Activated CD4-positive, CD25-positive, alpha-beta regulatory T cell (primary cell): ENCODE data around the gene FREM3.
"Not testable (repeated sequence)": the region's sequence is repeated elsewhere in the genome, so short reads cannot be mapped to it uniquely, and the experiment has no call there.

Experiments
- DNase-seq, 4 experiments: peaks; one replicate each; lab custom pipeline; 2025; lab: John Stamatoyannopoulos, UW

FREM3 gene

DNA sequence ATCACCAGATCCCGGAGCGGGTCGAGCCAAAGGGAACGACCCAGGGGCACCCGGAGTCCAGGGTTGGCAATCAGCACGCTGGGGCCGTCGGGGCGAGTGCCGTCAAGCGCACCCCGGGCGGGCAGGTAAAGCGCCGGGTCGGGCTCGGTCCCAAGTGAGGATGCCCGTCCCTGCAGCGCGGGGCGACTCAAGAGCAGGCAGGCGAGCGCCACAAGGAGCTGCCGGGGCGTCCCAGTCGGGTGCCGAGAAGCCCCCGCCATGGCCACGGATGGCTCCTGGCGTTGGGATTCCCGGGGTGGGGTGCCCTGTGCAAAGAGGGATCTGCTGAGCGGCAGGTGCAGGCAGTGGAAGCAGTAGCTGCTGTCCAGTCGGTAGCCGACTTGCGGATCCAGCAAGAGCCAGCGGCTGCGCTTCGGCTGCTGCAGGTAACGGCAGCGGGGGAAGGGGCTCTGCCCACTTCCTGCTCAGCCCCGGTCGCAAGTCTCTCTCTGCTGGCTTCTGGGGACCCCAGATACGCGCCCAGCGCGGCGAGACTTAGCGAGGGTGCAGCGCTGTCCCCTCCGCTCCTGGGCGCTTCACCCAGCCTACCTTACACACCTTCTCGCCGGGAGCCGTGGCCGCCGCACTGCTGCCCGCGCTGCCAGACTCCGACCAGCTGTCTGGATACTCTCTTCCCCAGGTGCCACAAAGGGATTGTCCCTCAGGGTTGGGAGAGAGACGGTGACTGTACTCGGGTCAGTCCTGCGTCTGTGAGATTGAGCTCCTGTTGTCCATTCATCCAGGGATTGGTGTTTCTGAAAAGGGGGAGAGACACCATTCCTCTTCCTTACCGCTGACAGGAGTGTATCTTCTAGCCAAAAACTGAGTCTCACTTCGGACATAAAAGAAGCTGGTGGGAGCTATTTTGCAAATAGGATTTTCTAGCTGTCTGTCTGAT lies at the start of gene FREM3:
TSS of gene FREM3 (minus strand) at position 260 of the 937 bp plus-strand sequence. CDS start at position 260, 0 bp downstream.
- DNase-seq, result no peak

DNA sequence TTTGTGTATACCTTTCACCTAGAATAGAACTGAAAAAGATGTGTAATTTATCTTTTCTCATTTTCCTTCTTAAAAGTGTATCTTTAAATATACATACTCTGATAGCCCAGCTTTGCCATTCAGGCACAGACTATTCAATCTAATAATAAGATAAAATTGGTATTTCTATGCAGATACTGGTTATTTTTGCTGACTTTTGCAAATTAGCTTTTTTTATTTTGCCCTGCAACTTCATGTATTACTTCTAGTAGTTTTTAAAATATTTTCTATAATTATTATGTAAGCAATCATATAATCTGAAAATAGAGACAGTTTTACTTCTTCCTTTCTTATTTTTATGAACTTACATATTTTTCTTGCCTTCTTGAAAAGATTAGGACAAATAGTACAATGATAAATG lies 45.4 kb upstream of the FREM3 start:
- no peak for DNase-seq

DNA sequence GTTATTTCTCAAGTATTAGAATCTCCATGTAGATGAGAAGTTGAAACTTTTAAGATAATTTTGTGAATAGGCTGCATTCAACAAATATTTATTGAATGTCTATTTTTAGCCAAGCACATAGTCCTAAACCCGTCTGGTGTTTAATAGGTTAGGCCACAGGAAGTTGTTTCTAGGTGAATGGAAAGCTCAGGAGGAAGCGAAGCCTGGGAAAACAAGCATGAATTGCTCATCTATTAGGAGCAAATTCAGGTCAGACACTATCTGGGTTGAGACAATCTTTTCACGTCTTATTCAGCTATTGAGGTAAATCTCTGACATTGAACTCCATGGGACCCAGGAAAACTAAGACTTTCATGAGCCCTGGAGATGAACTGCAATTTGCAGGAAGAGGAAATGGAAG lies 43.1 kb upstream of the FREM3 start:
- DNase-seq, result no peak

DNA sequence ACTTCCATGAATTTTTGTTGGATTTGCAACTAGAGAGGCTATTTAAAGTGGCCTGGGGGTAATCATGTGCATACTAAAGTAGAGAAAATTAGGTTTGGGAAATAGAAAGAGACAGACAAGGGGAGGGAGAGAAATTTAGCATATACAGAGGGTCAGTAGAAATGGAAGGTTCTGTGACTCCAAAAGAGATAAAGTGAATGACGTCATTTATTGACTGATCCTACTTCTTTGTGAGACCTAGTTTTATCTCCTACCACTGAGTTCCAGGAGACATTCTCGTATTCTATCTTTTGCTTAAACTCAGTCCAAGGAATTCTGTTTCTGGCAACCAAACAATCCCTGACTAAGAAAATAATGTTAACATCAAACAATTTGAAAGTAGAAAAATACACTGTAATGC lies 42.4 kb upstream of the FREM3 start:
- DNase-seq, result no peak

DNA sequence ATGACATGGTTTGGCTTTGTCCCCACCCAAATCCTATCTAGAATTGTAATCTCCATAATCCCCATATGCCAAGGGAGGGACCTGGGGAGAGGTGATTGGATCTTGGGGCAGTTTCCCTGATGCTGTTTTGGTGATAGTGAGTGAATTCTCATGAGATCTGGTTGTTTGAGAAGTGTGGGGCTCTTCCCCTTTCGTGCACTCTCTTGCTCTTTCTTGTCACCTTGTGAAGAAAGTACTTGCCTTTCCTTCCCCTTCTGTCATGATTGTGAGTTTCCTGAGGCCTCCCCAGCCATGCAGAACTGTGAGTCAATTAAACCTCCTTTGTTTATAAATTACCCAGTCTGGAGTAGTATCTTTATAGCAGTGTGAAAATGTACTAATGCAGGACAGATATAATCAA lies 36.4 kb upstream of the FREM3 start:
- DNase-seq, result no peak

DNA sequence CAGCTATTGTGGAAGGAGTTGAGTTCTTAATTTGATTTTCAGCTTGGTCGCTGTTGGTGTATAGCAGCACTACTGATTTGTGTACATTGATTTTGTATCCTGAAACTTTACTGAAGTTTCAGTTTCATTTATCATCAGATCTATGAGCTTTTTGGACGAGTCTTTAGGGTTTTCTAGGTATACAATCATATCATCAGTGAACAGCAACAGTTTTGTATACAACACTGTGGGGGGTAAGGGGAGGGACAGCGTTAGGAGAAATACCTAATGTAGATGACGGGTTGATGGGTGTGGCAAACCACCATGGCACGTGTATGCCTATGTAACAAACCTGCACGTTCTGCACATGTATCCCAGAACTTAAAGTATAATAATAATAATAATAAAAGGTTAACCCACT lies 35.6 kb upstream of the FREM3 start:
- not testable (repeated sequence) for DNase-seq

DNA sequence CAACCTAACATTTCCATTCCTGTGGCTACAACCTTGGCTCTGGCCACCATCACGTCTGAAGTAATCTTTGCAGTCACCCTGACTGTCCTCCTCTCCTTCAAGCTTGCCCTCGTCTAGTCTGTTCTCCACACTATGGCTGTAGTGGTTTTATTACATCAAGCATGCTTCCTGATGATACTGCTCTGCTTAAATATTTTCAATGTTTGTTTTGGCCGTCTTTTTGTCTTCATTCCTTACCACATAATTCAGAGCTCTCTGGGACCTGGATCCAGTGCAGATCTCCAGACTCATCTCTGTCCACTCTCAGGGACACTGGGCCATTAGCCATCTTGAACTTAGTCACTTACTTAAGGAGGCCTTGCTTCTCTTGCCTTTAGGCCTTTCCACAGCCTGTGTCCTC lies 27.7 kb upstream of the FREM3 start:
- no peak for DNase-seq

DNA sequence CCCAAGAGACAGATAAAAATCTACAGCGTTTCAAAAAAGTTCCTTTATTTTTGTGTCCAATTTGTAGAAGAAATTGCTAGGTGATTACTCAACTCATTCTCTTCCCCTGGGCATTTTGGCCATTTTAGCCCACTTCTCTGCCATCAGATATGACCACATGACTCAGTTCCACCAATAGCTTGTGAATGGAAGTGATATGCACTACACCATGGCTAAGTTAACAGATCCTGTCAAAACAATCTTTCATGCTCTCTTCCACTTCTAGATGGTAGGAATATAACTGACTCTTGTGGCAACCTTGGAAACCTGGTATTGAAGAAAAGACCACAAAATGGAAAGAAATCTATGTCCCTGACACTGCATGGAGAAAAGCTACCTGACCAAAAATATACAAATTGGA lies 26.2 kb upstream of the FREM3 start:
- DNase-seq, result no peak

DNA sequence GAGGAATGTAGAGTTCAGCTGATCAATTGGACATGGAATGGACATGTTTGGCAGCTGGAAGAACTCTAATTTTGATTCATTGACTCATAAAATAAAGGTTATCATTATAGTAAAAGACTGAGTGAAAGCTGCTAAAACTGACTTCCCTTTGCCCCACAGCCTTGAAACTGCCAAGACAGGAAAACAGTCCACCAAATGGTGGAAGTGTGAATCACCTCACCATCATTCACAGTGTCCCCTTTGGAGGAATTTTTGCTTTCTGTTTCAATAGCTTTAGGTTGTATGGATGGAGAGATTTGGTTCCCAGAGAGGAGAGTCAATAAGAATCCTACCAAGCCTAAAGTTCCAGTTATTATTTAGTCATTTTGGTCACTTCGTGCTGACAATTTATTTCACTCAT lies 20.8 kb upstream of the FREM3 start:
- no peak for DNase-seq

DNA sequence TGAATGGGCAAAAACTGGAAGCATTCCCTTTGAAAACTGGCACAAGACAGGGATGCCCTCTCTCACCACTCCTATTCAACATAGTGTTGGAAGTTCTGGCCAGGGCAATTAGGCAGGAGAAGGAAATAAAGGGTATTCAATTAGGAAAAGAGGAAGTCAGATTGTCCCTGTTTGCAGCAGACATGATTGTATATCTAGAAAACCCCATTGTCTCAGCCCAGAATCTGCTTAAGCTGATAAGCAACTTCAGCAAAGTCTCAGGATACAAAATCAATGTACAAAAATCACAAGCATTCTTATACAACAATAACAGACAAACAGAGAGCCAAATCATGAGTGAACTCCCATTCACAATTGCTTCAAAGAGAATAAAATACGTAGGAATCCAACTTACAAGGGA lies 18.3 kb upstream of the FREM3 start:
- DNase-seq, result not testable (repeated sequence)

DNA sequence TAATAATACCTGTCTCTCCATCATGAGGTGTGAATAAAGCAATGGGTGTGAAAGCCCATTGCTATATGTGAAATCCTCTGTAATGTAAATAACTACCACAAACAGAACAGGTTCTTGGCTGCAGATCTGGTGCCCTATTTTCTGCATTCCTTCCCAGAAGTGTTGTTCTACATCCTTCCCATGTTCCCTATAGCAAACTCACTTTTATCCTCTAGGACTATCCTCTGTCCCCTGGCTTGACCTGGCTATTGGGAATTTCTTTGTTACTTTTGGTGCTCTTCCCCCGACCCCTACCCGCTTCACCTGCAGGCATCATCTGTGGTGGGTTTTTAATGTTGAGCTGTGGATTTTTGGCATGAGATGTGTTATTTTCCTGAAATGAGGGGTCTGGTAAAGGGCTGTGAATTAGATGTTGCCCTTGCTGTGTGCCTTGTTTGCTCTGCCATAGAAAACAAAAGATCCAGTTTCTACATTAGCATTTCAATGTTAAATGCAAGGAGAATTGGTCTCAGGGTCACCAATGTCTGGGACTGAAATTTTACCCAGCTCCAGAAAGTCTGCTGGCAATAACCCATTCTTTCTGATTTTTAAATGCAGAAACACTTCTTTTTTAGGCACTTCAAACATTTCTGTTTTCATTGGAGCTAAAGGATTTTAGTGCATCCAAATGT lies 13.6 kb upstream of the FREM3 start:
- no peak for DNase-seq

DNA sequence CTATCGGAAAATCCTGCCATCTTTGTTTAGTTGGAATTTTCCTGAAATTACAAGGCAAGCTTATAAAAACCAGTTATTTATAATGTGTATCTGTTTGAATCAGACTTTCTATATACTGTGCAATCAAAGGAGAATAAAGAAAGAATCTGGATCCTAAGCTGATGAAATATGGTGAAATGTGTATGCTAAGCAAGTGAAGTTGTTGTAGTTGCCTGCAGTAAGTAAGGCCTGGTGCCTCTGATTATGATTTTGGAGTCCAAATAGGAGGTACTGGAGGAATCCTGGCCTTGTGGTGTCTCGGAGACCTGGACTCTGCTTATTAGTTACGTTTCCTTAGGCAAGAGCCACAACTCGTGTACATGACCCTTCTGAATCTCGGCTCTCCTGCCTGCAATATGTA lies 13.1 kb upstream of the FREM3 start:
- no peak for DNase-seq

DNA sequence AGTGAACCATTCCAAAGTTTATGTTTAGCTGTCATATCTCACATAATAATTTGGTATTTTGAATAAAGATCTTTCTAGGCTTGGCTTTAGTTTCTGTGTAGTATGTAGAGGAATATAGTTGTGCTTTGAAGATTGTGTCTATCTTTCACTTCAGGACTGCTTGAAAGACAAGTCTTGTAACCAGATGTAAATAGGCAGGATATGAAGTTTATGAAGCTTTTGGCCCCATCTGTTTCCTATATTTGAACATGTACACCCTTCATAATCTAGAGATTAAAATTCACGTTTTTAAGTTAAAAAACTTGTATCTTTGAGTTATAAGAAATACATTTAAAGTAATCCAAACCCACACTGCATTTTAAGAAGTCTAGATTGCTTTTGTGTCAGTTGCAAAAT lies 11.7 kb upstream of the FREM3 start:
- DNase-seq, result no peak

DNA sequence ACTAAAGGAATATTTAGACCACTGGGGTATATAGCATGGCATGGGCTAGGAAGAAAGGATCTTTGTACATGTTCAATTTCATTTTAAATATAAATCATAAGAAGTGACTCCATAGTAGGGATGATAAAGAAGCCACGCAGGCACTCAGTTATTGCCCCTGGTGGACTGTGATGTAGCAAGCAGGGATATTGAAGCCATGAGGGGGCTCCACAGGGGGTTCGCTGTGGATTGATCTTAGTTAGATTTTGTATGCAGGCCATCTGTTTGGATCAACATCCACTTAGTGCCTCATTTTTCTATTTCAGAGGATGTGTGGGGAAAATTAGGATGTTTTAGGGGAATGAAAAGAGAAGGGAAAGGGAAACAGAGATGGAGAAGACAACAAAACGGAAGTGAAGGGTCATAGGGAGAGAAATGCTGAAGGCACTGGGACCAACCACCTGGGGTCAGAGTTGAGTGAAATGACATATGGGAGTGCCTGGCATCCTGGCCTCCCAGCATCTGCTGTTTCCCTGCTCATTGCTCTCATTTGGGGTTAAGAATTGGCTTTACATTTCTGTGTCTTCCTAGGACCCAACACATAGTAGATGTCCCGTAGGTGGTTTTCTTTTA lies 11.2 kb upstream of the FREM3 start:
- DNase-seq, result no peak

DNA sequence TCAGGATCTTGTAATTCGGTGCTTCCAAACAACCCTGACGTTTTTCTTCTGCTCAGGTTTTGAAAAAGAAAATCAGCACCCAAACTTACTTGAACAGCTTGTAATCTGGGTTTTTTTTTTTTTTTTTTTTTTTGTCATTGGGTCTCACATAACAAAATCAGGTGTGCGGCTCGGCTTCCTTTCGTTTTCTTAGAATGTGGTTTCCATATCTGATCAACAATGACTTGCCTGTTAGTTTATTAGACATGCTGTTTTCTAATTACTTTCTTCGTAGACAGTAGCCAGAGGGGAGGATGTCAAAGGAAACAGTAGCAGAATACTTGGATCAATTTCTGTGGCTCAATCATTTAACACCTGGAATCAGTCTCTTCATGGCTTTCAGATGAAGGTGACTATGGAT lies 890 bp upstream of the FREM3 start:
- DNase-seq, result no peak

DNA sequence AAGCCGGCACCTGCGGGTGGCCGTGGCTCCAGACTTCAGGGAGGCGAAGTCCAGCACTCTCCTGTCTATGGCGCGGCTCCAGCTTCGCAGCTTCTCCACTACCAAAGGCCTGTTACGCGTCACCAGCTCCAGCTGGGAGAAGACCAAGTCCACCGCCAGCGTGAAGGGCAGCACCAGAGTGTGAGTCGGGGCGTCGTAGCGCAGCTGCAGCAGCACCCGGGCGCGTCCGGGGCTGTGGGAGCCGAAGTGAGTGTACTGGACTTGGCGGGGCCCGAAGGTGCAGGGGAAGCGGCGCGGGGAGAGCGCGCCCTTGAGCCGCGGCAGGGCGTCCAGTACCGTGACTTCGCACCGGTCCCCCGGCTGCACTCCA lies 444 bp downstream of the FREM3 start:
- no peak for DNase-seq

DNA sequence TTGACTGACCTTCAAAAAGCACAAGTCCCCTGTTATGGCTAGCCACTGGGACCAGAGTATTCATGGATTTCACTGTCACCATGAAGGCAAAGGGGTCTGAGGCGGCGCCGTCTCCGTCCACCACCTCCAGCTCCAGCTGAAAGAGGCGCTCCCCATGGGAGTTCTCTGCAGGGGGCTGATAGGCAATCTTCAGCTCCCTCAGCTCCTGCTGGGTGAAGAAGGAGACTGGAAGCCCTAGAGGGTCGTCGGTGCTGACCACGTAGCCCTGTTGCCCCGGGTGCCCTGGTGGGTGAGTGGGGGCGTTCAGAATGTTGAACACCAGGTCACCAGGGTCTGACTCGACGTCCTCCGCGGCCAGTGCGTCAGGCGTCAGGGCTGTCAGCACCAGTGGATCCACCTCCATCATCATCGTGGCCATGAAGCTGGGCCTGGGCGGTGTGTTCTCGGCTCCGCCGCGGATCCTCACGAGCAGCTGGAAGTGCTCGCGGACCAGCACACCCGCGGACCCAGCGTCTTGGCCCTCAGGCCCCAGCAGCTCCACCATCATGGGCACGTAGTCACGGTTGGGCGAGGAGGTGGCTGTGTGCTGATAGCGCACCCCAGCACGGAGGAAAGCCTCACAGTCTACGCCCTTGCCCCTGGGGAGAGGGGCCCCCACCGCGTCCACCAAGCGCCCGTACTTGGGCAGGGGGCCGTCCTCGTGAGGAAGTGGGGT lies 987 bp downstream of the FREM3 start:
- no peak for DNase-seq

DNA sequence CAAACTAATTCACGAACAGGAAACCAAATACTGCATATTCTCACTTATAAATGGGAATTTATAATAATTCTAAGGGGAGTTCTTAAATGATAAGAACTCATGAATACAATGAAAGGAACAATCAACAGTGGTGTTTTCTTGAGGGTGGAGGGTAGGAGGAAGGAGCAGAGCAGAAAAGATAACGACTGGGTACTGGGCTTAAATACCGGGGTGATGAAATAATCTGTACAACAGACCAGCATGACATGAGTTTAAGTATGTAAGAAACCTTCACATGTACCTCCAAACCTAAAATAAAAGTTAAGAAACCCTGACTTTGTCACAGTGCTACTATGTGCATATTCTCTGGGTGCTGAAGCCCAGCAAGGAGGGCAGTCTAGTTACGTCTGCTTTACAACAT lies 6.6 kb downstream of the FREM3 start:
- DNase-seq, result no peak

DNA sequence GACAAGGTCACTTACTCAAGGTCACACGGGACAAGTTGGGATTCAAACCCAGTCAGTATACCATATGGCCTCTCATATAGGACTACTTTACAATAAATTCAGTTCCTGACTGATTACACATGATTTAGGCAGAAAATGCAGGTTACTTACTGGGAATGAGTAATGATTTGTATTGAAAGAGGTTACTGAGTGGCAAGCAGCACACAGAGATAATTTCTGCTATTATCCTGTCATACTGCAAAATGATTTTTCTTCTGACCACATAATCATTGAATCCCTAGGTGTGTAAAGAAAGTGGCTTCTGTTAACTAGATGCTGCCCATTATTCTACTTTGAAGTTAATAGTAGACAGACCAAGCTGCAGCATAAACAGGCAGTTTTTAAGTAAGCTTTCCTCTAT lies 8.2 kb downstream of the FREM3 start:
- DNase-seq, result no peak

DNA sequence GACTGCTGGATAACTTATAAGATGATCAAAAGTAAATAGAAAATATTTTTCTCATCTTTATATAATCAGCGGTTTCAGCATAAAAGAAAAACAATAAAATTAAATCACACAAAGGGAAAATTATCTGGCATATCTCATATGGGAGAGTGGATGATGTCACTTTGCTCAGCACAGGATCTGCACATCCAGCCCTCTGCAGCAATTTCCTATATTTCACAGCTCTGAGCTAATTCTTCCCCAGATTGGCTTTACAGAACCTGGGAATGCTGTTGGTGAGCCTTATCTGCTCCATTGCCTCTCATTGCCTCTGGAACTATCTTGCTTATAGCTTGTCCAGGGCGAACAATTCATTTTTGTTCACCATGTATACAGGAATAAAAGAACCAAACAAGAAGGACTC lies 21.0 kb downstream of the FREM3 start:
- no peak for DNase-seq

DNA sequence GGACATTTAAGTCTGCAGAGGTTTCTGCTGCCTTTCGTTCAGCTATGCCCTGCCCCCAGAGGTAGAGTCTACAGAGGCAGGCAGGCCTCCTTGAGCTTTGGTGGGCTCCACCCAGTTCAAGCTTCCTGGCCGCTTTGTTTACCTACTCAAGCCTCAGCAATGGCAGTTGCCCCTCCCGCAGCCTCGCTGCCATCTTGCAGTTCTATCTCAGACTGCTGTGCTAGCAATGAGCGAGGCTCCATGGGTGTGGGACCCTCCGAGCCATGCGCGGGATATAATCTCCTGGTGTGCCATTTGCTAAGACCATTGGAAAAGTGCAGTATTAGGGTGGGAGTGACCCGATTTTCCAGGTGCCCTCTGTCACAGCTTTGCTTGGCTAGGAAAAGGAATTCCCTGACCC lies 26.8 kb downstream of the FREM3 start:
- not testable (repeated sequence) for DNase-seq

DNA sequence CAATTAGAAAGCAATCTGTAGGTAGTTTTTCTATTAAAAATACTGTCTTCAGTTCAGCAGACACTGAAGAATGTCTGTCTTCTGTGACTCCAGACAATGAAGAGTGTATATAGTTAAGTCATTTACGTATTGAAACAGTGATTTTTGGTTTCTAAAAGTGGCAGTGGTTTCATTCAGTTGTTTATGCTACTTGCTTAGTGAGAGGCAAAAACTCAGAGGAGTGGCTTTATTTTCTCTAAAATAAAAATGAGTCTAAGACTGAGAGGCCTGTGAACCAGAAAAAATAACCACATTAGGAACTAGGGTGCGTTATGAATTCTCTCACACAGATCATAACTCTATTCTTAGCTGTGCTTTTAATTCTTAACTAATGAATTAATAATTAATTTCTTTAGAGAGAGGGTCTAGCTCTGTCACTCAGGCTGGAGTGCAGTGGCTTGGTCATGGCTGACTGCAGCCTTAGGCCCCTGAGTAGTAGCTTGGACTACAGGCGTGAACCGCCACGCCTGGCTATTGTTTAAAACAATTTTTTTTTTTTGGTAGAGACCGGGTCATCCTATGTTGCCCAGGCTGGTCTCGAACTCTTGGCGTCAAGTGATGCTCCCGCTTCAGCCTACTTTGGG lies 31.4 kb downstream of the FREM3 start:
- DNase-seq, result no peak
